HCT116 (cell line): Measurements from ENCODE around the gene NUP210. TPM values are rescaled to one million over a fixed set of nuclear protein-coding genes. Genes with fewer than 3 reads are reported as not detected.

Source experiments
- ATAC-seq: fragments of 200-7000 bp; cut with Tn5 transposase; 2 replicates; pipeline ENCODE4 v1.9.1; 2020; ENCODE audit warnings: mild to moderate bottlenecking, moderate library complexity
- BruUV-seq: library from RNA; stranded (reverse); fragments of 400-500 nt; replicated peaks from 2 replicates; lab custom pipeline; 2021; lab: Mats Ljungman, UMichigan
- CTCF ChIA-PET: fragments of 300-600 bp; sonication (Branson Sonifier 250); formaldehyde crosslinking; loops from one replicate; lab custom pipeline; 2021; ENCODE audit warnings: antibody characterized with exemption; lab: Charles Lee
- POLR2A ChIA-PET: fragments of 300-600, 350-600 bp; sonication (Branson Sonifier 250); formaldehyde crosslinking; loops from one replicate; lab custom pipeline; 2021; ENCODE audit warnings: antibody characterized with exemption; lab: Charles Lee
- RAD21 ChIA-PET, 2 experiments: fragments of 300-600 bp; sonication (Branson Sonifier 250); formaldehyde crosslinking; loops; one replicate each; lab custom pipeline; 2023; ENCODE audit warnings: low total read pairs in 2 of 2; ENCODE audit not compliant: uncharacterized antibody in 2 of 2, unreplicated experiment in 2 of 2, low non-redundant PET in 1 of 2; lab: Charles Lee
- DNase-seq: peaks from one replicate; pipeline ENCODE4 v3.0.0-alpha.2; 2010; ENCODE audit warnings: low read depth, low spot score
- H2AFZ ChIP-seq: fragments of 200-600 bp; shearing (Covaris generic), sonication (generic); 2 replicates; pipeline ENCODE4 v1.6.1; 2017; ENCODE audit warnings: low read depth, mixed run types, mixed read lengths, antibody characterized with exemption, low read length; ENCODE audit not compliant: poor library complexity, severe bottlenecking
- H3K27ac ChIP-seq: 2 replicates; pipeline ENCODE4 v1.5.1; 2012; ENCODE audit warnings: low read depth, low read length
- H3K27me3 ChIP-seq: fragments of 200-600 bp; sonication (generic); 2 replicates; pipeline ENCODE4 v1.6.1; 2016; ENCODE audit warnings: mixed run types, low read length, mixed read lengths; ENCODE audit not compliant: insufficient read depth
- H3K36me3 ChIP-seq, 2 experiments: fragments of 200-500 bp in 1 of 2; fragments of 200-600 bp in 1 of 2; sonication (Bioruptor generic) in 1 of 2; sonication (generic) in 1 of 2; 2 replicates each; pipeline versions ENCODE4 v1.5.1 to v1.6.1; 2014 to 2016; ENCODE audit warnings: low read length in 2 of 2, inconsistent platforms in 1 of 2, mixed read lengths in 1 of 2, mixed run types in 1 of 2; ENCODE audit not compliant: insufficient read depth in 2 of 2, control insufficient read depth in 1 of 2
- H3K4me1 ChIP-seq, 2 experiments: fragments of 200-600 bp in 1 of 2; sonication (generic) in 1 of 2; 2 replicates each; pipeline versions ENCODE4 v1.5.1 to v1.6.1; 2012 to 2017; ENCODE audit warnings: low read length in 2 of 2, inconsistent platforms in 1 of 2, mild to moderate bottlenecking in 1 of 2, mixed read lengths in 1 of 2, mixed run types in 1 of 2, moderate library complexity in 1 of 2; ENCODE audit not compliant: insufficient read depth in 2 of 2, control insufficient read depth in 1 of 2
- H3K4me2 ChIP-seq: fragments of 200-600 bp; sonication (generic); 2 replicates; pipeline ENCODE4 v1.6.1; 2017; ENCODE audit warnings: mixed run types, low read length, mixed read lengths
- H3K4me3 ChIP-seq, 2 experiments: fragments of 200-600 bp in 1 of 2; sonication (generic) in 1 of 2; replicated peaks in 1 of 2; 2 replicates each; pipeline ENCODE4 v1.5.1; 2011 to 2016; ENCODE audit warnings: low read length in 2 of 2, control low read depth in 1 of 2, low read depth in 1 of 2, mild to moderate bottlenecking in 1 of 2, mixed read lengths in 1 of 2, mixed run types in 1 of 2
- H3K79me2 ChIP-seq: fragments of 200-600 bp; sonication (generic); 2 replicates; pipeline ENCODE4 v1.6.1; 2017; ENCODE audit warnings: mild to moderate bottlenecking, mixed run types, low read length, moderate library complexity, mixed read lengths; ENCODE audit not compliant: insufficient read depth
- H3K9ac ChIP-seq: fragments of 200-600 bp; sonication (generic); 2 replicates; pipeline ENCODE4 v1.6.1; 2016; ENCODE audit warnings: low read length, mixed read lengths
- H3K9me2 ChIP-seq: fragments of 200-600 bp; sonication (generic), shearing (Covaris generic); 2 replicates; pipeline ENCODE4 v1.6.1; 2017; ENCODE audit warnings: mixed run types, mild to moderate bottlenecking, moderate library complexity; ENCODE audit not compliant: insufficient read depth
- H3K9me3 ChIP-seq, 2 experiments: fragments of 200-500 bp in 1 of 2; fragments of 200-600 bp in 1 of 2; sonication (Bioruptor generic) in 1 of 2; sonication (generic) in 1 of 2; 2 replicates each; pipeline ENCODE4 v1.6.1; 2014 to 2017; ENCODE audit warnings: low read length in 2 of 2, mixed read lengths in 2 of 2, inconsistent platforms in 1 of 2, low read depth in 1 of 2, mild to moderate bottlenecking in 1 of 2, mixed run types in 1 of 2, moderate library complexity in 1 of 2; ENCODE audit not compliant: control insufficient read depth in 1 of 2, insufficient read depth in 1 of 2
- H4K20me1 ChIP-seq: fragments of 200-600 bp; sonication (generic), shearing (Covaris generic); 2 replicates; pipeline ENCODE4 v1.6.1; 2017; ENCODE audit warnings: mixed run types, mild to moderate bottlenecking, moderate library complexity; ENCODE audit not compliant: insufficient read depth
- ELF1 ChIP-seq: IDR thresholded peaks from 2 replicates; pipeline ENCODE4 v1.6.1; 2012; ENCODE audit warnings: low read depth, borderline replicate concordance
- EZH2phosphoT487 ChIP-seq: fragments of 200-600 bp; IDR thresholded peaks from 2 replicates; pipeline ENCODE4 v1.6.1; 2018; ENCODE audit warnings: antibody characterized with exemption, borderline replicate concordance
- MAX ChIP-seq: IDR thresholded peaks from 2 replicates; pipeline ENCODE4 v1.6.1; 2012
- POLR2A ChIP-seq: IDR thresholded peaks from 2 replicates; pipeline ENCODE4 v1.7.0; 2011; ENCODE audit warnings: borderline replicate concordance; ENCODE audit not compliant: insufficient read depth, insufficient read length; ENCODE audit errors: extremely low read depth
- RAD21 ChIP-seq: IDR thresholded peaks from 2 replicates; pipeline ENCODE4 v1.6.1; 2012; ENCODE audit warnings: low read depth, mild to moderate bottlenecking
- TCF7L2 ChIP-seq: IDR thresholded peaks from 2 replicates; pipeline ENCODE4 v1.7.0; 2011; ENCODE audit warnings: borderline replicate concordance, inconsistent platforms; ENCODE audit not compliant: insufficient read depth, insufficient read length; ENCODE audit errors: extremely low read depth
- ZNF274 ChIP-seq: fragments of 200-500 bp; sonication (Bioruptor generic); IDR thresholded peaks from 2 replicates; pipeline ENCODE4 v1.6.1; 2014; ENCODE audit warnings: mild to moderate bottlenecking, low read depth, low read length, inconsistent platforms
- intact Hi-C: fragments of 100-400 bp; cut with micrococcal nuclease; formaldehyde crosslinking; loops from 2 replicates; pipeline ENCODE4 v1.10.0; 2022
- total RNA-seq: library from RNA; stranded (reverse); gene quantifications from one replicate; pipeline ENCODE4 v1.2.1, GENCODE V29; 2021; ENCODE audit not compliant: unreplicated experiment
- TF ChIP-seq, protein P1 (sequence below): IDR thresholded peaks from 2 replicates; pipeline ENCODE4 v1.6.1; 2012
- TF ChIP-seq, protein P2 (sequence below), 3 experiments: fragments of 200-600 bp in 1 of 3; sonication (generic) in 1 of 3; IDR thresholded peaks in 2 of 3; conservative IDR thresholded peaks in 1 of 3; 2 replicates each; pipeline ENCODE4 v1.5.1; 2012 to 2017; ENCODE audit warnings: low read depth in 2 of 3, low read length in 2 of 3, antibody characterized with exemption in 1 of 3, borderline replicate concordance in 1 of 3, control low read depth in 1 of 3, mild to moderate bottlenecking in 1 of 3, mixed read lengths in 1 of 3, mixed run types in 1 of 3, moderate library complexity in 1 of 3; ENCODE audit not compliant: insufficient read depth in 1 of 3

The NUP210 gene
- total RNA-seq, 1 experiment from 2014 or later = 74.9 TPM

GRCh38 chr3:13322324-13322723, 97.8 kb downstream of the NUP210 start:
- intact Hi-C loops = no loop called here
- Histone ChIP-seq H3K9ac (no peak overlapping the region), H3K27me3 (no peaks in the 10 kb centered on the region), H4K20me1 (no peaks in the 10 kb centered on the region), H3K9me2 (no peaks in the 10 kb centered on the region), H3K9me3 (no peaks in the 10 kb centered on the region), H3K4me3 (no peak overlapping the region), H3K4me1 (no peaks in the 10 kb centered on the region), H3K4me2 (no peak overlapping the region), H3K79me2 (no peaks in the 10 kb centered on the region), H2AFZ (no peak overlapping the region), H3K27ac (no peak overlapping the region), H3K36me3 (peaks cover 7 to 23% of the 10 kb centered on the region in 2 experiments; a peak in 3 of 4 replicates)
- ChIA-PET POLR2A (no interaction called here), CTCF (no interaction called here), RAD21 (no interaction called here)
- DNase-seq = no peak
- ATAC-seq = no peak
- TF ChIP-seq EZH2phosphoT487 = no peak
- no peak for TF ChIP-seq RAD21
- no peak for TF ChIP-seq MAX
- no peak for TF ChIP-seq ELF1
- TF ChIP-seq, protein P1, sequence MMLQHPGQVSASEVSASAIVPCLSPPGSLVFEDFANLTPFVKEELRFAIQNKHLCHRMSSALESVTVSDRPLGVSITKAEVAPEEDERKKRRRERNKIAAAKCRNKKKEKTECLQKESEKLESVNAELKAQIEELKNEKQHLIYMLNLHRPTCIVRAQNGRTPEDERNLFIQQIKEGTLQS = no peak
- no peak for TF ChIP-seq ZNF274
- no peak for TF ChIP-seq POLR2A
- TF ChIP-seq, protein P2, sequence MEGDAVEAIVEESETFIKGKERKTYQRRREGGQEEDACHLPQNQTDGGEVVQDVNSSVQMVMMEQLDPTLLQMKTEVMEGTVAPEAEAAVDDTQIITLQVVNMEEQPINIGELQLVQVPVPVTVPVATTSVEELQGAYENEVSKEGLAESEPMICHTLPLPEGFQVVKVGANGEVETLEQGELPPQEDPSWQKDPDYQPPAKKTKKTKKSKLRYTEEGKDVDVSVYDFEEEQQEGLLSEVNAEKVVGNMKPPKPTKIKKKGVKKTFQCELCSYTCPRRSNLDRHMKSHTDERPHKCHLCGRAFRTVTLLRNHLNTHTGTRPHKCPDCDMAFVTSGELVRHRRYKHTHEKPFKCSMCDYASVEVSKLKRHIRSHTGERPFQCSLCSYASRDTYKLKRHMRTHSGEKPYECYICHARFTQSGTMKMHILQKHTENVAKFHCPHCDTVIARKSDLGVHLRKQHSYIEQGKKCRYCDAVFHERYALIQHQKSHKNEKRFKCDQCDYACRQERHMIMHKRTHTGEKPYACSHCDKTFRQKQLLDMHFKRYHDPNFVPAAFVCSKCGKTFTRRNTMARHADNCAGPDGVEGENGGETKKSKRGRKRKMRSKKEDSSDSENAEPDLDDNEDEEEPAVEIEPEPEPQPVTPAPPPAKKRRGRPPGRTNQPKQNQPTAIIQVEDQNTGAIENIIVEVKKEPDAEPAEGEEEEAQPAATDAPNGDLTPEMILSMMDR (IDR thresholded peaks at IDR 0.05 in 2 of 3, conservative IDR thresholded peaks at IDR 0.05 in 1 of 3; ENCODE audit: borderline replicate concordance in 1 of 3, insufficient read depth in 1 of 3, low read depth in 2 of 3, low read length in 2 of 3) = no peak
- TF ChIP-seq TCF7L2 = no peak
- BruUV-seq = no TSS peak
